ENCODE results near the gene LDHAL6B.

LDHAL6B gene

GRCh38 chr15:59257140-59257539, 50.5 kb downstream of the LDHAL6B start:
- Histone ChIP-seq H3K27ac (ENCODE audit: low read depth, low read length) (no peak overlapping the region), H3K4me3 (ENCODE audit: low read depth in 1 of 2, low read length in 2 of 2) (no peak overlapping the region), H3K9me3 (ENCODE audit: low read length) (no peaks in the 10 kb centered on the region)

More at GRCh38 chr15:59257140-59257539, 50.5 kb downstream of the LDHAL6B start:
- H3K4me1 ChIP-seq (ENCODE audit: insufficient read depth, low read length), result no peaks in the 10 kb centered on the region
- H3K36me3 ChIP-seq (ENCODE audit: insufficient read depth, low read length), result no peaks in the 10 kb centered on the region
- no peak overlapping the region for H3K9ac ChIP-seq (ENCODE audit: low read length)
- no peaks in the 10 kb centered on the region for H3K27me3 ChIP-seq (ENCODE audit: control insufficient read depth in 1 of 2, insufficient read depth in 2 of 2, low read length in 2 of 2)
